Esophagus (tissue), 2 donors: ENCODE measurements around the gene CCNT1. TPM values are rescaled to one million over a fixed set of nuclear protein-coding genes. Genes with fewer than 3 reads are reported as not detected.
"Not testable (repeated sequence)": the region's sequence is repeated elsewhere in the genome, so short reads cannot be mapped to it uniquely, and the experiment has no call there.

Experiments used
- H3K27ac ChIP-seq, 2 donors: one replicate each; pipeline ENCODE4 v1.5.1; 2013; ENCODE audit warnings: low read depth in 2 of 2, mild to moderate bottlenecking in 2 of 2, inconsistent platforms in 1 of 2, low read length in 1 of 2, moderate library complexity in 1 of 2
- H3K27me3 ChIP-seq, 2 donors: one replicate each; pipeline ENCODE4 v1.6.1; 2013; ENCODE audit warnings: low read length in 2 of 2, control low read depth in 1 of 2, mild to moderate bottlenecking in 1 of 2; ENCODE audit not compliant: insufficient read depth in 2 of 2, control insufficient read depth in 1 of 2
- H3K36me3 ChIP-seq, 2 donors: one replicate each; pipeline ENCODE4 v1.6.1; 2013; ENCODE audit warnings: low read length in 1 of 2; ENCODE audit not compliant: control insufficient read depth in 2 of 2, insufficient read depth in 2 of 2
- H3K4me1 ChIP-seq, 2 donors: one replicate each; pipeline ENCODE4 v1.6.1; 2013; ENCODE audit warnings: low read length in 1 of 2; ENCODE audit not compliant: control insufficient read depth in 2 of 2, insufficient read depth in 2 of 2
- H3K4me3 ChIP-seq, 2 donors: one replicate each; pipeline ENCODE4 v1.5.1; 2013; ENCODE audit warnings: low read length in 2 of 2, mild to moderate bottlenecking in 2 of 2, low read depth in 1 of 2, moderate library complexity in 1 of 2
- H3K9me3 ChIP-seq, 2 donors: one replicate each; pipeline ENCODE4 v1.6.1; 2013; ENCODE audit warnings: mild to moderate bottlenecking in 2 of 2, low read depth in 1 of 2, low read length in 1 of 2, moderate library complexity in 1 of 2; ENCODE audit not compliant: control insufficient read depth in 2 of 2, insufficient read depth in 1 of 2
- WGBS, 2 donors: extraction: QIAGEN DNeasy Blood & Tissue Kit; methylation state at CpG; one replicate each; pipeline ENCODE4 v1.1.7; 2013; 5-methylcytosine and 5-hydroxymethylcytosine counted together
- polyA plus RNA-seq, 2 donors: library from polyadenylated mRNA; stranded (reverse); fragments of 200-250 nt; gene quantifications; one replicate each; pipeline ENCODE4 v1.2.3, GENCODE V29; 2013
- donor health status: healthy with polysubstance abuse.
- donor health status: Bipolar disorder and iron deficiency.

The CCNT1 gene
- polyA plus RNA-seq, 2 donors: 3.2 to 3.6 TPM

DNA sequence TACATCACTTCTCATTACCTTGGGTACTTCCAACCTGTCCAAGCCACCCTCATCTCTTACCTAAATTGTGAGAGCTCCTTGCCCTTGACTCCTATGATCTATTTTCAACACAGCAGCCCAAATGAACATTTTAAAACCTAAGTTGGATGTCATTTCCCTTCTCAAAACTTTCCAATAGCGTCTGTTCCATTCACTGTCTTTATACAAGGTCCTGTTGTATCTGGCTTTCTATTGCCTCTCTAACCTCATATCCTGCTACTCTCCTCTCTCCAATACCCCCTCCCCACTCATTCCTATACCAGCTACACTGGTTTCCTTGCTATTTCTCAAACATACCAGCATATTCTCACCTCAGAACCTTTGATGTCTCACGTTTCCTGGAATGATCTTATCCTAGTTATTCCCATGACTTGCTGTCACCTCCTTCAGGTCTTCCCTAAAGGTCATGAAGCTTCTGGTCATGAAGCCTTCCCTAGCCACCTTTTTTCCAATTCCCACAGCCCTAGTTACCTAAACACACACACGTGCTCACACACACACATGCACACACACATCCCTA lies 30.4 kb downstream of the CCNT1 start:
- Histone ChIP-seq H3K27me3 (no peaks in the 10 kb centered on the region), H3K4me3 (no peak overlapping the region), H3K9me3 (no peaks in the 10 kb centered on the region), H3K27ac (no peak overlapping the region), H3K36me3 (no peaks in the 10 kb centered on the region), H3K4me1 (no peaks in the 10 kb centered on the region)
- WGBS, 2 donors: 54 to 55% methylated on average over 3 of the region's 3 CpGs

DNA sequence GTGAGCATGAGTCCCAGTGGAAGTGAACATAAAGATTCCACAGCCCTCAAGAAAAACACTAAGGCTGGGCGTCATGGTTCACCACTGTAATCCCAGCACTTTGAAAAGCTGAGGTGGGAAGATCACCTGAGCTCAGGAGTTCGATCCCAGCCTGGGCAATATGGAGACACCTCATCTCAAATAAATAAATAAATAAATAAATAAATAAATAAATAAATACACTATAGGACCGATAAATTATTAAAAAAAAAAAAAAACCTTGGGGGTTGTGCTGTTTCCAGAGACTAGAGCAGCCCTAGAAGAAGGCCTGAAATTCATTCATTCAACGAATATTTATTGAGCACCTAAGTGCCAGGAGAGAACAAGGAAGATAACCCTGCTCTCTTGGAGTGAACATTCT lies 33.0 kb downstream of the CCNT1 start:
- no peak overlapping the region for H3K4me3 ChIP-seq
- H3K4me1 ChIP-seq: peaks cover 2 to 5% of the 10 kb centered on the region in 2 donors
- H3K27ac ChIP-seq: no peak overlapping the region
- no peaks in the 10 kb centered on the region for H3K9me3 ChIP-seq
- no peaks in the 10 kb centered on the region for H3K27me3 ChIP-seq
- WGBS, 2 donors: 88 to 92% methylated on average over 4 of the region's 4 CpGs
- H3K36me3 ChIP-seq: peaks cover 0 to 2% of the 10 kb centered on the region in 2 donors

DNA sequence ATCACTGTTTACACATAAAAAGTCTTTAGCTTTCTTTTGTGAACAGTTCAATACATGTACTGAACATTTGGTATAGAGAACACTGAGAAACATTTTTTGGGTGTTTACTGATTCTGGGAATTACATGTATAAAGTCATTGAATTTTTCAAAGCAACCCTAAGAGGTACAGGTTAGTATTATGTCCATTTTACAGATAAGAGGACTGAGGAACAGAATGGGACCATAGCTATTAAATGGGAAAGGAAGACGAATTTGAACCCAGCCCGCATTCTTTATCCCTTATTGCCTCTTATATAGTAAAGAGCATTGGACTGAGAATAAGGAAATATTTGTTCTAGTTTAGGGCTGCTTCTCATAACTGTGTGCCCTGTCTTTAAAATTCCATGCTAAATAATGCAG lies 33.6 kb downstream of the CCNT1 start:
- Histone ChIP-seq H3K36me3 (peaks cover 0 to 2% of the 10 kb centered on the region in 2 donors), H3K4me1 (peaks cover 2 to 5% of the 10 kb centered on the region in 2 donors), H3K27ac (no peak overlapping the region), H3K27me3 (no peaks in the 10 kb centered on the region), H3K9me3 (no peaks in the 10 kb centered on the region), H3K4me3 (peak overlapping the region in 1 of 2 donors; percentile 80)
- WGBS, 2 donors: 86 to 90% methylated on average over 2 of the region's 2 CpGs

DNA sequence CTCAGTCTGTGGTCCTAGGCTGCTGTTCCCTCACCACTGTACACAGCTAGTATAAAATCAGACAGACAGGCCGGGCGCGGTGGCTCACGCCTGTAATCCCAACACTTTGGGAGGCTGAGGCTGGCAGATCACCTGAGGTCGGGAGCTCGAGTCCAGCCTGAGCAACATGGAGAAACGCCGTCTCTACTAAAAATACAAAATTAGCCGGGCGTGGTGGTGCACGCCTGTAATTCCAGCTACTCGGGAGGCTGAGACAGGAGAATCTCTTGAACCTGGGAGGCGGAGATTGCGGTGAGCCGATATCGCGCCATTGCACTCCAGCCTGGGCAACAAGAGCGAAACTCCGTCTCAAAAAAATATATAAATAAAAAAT lies 34.0 kb downstream of the CCNT1 start:
- H3K27me3 ChIP-seq, H3K4me1 ChIP-seq, H3K36me3 ChIP-seq, H3K9me3 ChIP-seq: not testable (repeated sequence)
- H3K27ac ChIP-seq: peak overlapping the region in 1 of 2 donors; percentile 23
- H3K4me3 ChIP-seq: peak overlapping the region; percentile 58 to 80
- 15 to 22% methylated on average over 19 of the region's 19 CpGs for WGBS, 2 donors

DNA sequence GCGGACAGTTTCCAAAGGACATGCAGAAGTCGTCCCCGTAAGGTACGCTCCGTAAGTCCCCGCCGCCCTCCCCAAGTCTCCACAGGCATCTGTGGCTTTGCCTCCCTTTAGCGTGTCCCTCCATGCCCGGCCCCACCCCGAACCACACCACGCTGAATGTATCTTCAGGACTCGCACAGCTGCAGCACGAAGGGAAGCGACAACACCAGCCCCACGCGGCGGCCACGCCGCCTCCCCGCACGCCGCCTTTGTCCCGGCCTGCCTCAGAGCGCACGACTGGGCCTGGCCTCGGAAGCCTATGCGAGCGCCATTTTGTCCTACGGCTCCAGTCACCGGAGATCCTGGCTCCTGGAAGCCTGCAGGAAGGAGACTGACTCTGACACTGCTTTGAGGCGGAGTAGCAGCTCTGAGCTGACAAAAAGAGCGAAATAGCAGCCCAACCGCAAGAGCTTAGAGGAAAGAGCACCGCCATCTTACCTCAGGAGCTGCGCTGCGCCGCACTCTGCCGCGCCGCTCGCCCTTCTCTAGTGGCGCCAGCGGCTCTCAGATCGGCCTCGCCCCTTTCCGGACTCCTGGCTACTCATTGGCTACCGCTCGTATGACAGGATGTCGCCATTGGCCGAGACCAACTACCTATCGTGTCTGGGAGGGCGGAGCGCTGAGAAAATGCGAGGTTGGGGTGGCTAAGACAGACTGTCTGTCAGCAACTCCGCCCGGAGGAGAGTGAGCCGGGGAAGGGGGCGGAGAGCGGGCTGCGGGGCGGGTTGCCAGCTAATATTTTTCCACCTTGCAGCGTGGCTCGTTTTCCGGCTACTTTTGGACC lies 34.6 kb downstream of the CCNT1 start, which contains the start of gene KANSL2:
KANSL2 (minus strand) TSS at position 529 of the 823 bp plus-strand sequence. CDS start 606 bp downstream, outside the sequence.
- 0% methylated on average over 63 to 64 of the region's 64 CpGs for WGBS, 2 donors
- H3K27me3 ChIP-seq: no peaks in the 10 kb centered on the region
- H3K9me3 ChIP-seq: no peaks in the 10 kb centered on the region
- H3K27ac ChIP-seq: peak within 1 kb of the TSS; percentile 91 to 95
- H3K4me1 ChIP-seq: peaks cover 2 to 5% of the 10 kb centered on the region in 2 donors
- peak within 1 kb of the TSS; percentile 80 to 88 for H3K4me3 ChIP-seq
- H3K36me3 ChIP-seq: peaks cover 0 to 5% of the 10 kb centered on the region in 2 donors

DNA sequence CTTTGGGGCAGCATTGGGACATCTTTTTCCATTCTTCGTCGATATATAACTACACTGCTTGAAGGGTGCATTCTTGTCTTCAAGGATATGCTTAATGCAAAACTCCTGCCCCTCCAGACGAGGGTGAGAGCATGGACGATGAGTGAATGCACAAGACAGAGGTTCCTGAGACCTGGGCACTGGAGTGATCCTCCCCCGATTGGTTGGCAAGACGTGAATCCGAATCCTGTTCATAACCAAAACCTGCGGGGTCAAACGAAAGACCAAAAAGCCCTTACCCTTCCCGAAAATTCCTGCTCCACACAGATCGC lies 35.2 kb downstream of the CCNT1 start:
- H3K9me3 ChIP-seq: no peaks in the 10 kb centered on the region
- peak overlapping the region; percentile 91 to 95 for H3K27ac ChIP-seq
- H3K27me3 ChIP-seq: no peaks in the 10 kb centered on the region
- H3K36me3 ChIP-seq: peaks cover 0 to 5% of the 10 kb centered on the region in 2 donors
- peaks cover 2 to 5% of the 10 kb centered on the region in 2 donors for H3K4me1 ChIP-seq
- H3K4me3 ChIP-seq: peak overlapping the region; percentile 80 to 88
- 0 to 1% methylated on average over 11 of the region's 11 CpGs for WGBS, 2 donors

DNA sequence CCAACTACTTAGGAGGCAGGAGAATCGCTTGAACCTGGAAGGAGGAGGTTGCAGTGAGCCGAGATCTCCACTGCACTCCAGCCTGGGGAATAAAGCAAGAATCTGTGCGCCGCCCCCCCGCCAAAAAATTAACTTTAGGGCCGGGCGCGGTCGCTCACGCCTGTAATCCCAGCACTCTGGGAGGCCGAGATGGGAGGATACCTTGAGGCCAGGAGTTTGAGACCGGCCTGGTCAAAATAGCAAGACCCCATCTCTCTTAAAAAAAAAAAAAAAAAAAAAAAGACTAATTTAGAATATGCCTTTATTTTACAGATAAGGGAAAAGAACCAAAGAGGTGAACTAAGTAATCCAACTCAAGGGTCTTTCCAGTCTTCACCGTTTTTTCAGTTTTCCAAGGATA lies 35.6 kb downstream of the CCNT1 start:
- no peaks in the 10 kb centered on the region for H3K9me3 ChIP-seq
- H3K27ac ChIP-seq: no peak overlapping the region
- WGBS, 2 donors: 67 to 74% methylated on average over 13 of the region's 13 CpGs
- H3K36me3 ChIP-seq: peaks cover 0 to 9% of the 10 kb centered on the region in 2 donors
- peak overlapping the region; percentile 80 to 88 for H3K4me3 ChIP-seq
- no peaks in the 10 kb centered on the region for H3K27me3 ChIP-seq
- peaks cover 2 to 5% of the 10 kb centered on the region in 2 donors for H3K4me1 ChIP-seq

DNA sequence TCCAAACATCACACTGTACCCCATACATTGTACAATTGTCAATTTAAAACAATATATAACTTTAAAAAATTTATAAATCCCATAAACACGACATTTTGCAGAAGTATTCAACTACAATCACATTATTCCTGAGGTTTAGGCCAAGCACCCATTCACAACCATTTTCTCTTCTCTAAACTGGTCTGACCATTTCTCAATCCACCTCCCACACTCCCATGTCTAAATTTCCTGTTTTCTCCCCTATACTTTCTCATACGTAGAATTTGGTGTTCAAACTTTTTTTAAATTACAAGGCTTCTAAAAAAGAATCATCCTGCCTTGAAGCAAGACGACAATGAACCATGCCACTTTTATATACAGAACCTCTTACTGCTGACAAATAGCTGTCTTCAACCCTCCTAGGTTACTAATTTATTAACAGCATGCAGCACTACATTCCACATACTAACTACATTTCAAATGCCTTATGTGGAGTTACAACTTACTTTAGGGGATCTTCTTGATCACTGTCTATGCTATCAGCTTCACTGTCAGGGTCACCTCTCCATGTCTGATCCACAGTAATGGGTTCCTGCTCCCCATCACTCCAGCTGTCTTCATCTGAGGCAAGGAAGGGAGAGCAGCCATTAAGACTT lies 37.8 kb downstream of the CCNT1 start:
- Histone ChIP-seq H3K36me3 (peaks cover 0 to 9% of the 10 kb centered on the region in 2 donors), H3K27ac (no peak overlapping the region), H3K27me3 (no peaks in the 10 kb centered on the region), H3K4me1 (peaks cover 2 to 5% of the 10 kb centered on the region in 2 donors), H3K9me3 (no peaks in the 10 kb centered on the region), H3K4me3 (peak overlapping the region in 1 of 2 donors; percentile 22)
- 46% methylated on average over 3 of the region's 3 CpGs for WGBS, 2 donors

DNA sequence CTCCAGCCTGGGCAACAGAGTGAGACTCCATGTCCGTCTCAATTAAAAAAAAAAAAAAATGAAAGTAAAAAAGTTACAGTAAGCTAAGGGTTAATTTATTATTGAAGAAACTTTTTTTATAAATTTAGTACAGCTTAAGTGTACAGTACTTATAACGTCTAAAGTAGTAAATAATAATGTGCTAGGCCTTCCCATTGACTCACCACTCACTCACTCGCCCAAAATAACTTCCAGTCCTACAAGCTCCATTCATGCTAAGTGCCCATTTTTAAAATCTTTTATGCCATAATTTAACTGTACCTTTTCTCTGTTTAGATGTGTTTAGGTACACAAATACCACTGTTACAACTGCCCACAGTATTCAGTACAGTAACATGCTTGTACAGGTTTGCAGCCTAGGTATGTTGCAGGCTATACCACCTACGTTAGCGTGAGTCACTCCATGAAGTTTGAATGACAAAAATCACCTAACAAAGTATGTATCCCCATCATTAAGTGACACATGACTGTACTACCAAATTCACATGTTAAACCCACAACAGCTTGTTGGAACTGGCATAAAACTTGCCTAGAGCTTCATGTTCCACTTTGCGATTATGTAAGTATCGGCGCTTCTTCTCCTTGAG lies 45.2 kb downstream of the CCNT1 start:
- Histone ChIP-seq H3K9me3 (no peaks in the 10 kb centered on the region), H3K4me3 (no peak overlapping the region), H3K4me1 (no peaks in the 10 kb centered on the region), H3K27me3 (no peaks in the 10 kb centered on the region), H3K27ac (no peak overlapping the region), H3K36me3 (peaks cover 9 to 26% of the 10 kb centered on the region in 2 donors)
- 50 to 64% methylated on average over 8 of the region's 8 CpGs for WGBS, 2 donors
